HG03196 (cell line): Measurements from ENCODE around the gene GIMAP8.
A peak's percentile ranks its signal among the peaks of the same experiment; 100 is the strongest.
"Not testable (repeated sequence)": the region's sequence is repeated elsewhere in the genome, so short reads cannot be mapped to it uniquely, and the experiment has no call there.

Source experiments
- ATAC-seq: cut with Tn5 transposase; IDR thresholded peaks from one replicate; pipeline ENCODE4 v1.9.1; 2021; ENCODE audit not compliant: unreplicated experiment

The GIMAP8 gene

GRCh38 chr7:150507947-150508602 is 57.6 kb downstream of the GIMAP8 start:
- ATAC-seq = no peak

- ATAC-seq = no peak
Measured at GRCh38 chr7:150511048-150511447, 60.6 kb downstream of the GIMAP8 start.

DNA sequence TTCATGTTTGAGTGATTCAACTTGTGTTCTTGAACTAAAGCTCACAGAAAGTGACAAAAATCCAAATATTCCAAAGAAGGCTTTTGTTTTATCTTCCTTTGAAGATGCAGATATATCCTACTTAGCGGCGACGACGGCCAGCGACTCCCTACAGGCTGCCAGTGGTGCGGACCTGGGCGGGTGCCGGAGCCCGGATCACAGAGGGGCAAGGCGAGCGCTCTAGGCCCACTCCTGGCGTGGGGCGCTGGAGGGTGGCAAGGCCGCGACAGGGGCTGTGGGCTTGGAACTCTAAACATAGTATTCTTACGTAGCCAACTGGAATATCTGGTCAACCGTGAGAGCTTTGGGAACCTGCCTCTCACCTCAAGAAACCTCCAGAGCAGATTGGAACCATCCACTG is 63.3 kb downstream of the GIMAP8 start:
- no peak for ATAC-seq

DNA sequence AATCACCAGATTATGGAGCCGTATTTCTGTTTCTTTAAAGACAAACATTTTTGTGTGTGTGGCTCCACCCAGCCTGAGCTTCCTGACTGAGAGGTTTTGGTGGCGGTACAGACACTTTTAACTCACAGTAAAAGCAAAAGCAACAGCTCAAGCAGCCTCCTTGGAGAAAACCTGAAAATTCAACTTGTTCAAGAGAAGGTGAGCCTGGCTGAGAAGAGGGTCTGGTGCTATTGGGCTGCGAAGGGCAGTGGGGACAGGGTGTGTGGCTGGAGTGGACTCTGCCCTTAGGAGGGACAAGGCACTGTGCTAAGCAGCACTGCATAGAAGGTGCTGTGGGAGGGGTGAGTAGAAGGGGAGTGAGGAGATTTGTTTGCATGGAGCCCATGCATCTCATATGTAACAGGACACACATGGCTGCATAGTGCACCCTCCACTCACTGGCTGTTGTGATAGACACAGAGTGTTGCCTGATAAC is 64.4 kb downstream of the GIMAP8 start, which contains the start of gene GIMAP7:
TSS of gene GIMAP7 (plus strand) at position 125 of the 475 bp plus-strand sequence. CDS start 5,103 bp downstream, outside the sequence.
- ATAC-seq = peak; percentile 69

DNA sequence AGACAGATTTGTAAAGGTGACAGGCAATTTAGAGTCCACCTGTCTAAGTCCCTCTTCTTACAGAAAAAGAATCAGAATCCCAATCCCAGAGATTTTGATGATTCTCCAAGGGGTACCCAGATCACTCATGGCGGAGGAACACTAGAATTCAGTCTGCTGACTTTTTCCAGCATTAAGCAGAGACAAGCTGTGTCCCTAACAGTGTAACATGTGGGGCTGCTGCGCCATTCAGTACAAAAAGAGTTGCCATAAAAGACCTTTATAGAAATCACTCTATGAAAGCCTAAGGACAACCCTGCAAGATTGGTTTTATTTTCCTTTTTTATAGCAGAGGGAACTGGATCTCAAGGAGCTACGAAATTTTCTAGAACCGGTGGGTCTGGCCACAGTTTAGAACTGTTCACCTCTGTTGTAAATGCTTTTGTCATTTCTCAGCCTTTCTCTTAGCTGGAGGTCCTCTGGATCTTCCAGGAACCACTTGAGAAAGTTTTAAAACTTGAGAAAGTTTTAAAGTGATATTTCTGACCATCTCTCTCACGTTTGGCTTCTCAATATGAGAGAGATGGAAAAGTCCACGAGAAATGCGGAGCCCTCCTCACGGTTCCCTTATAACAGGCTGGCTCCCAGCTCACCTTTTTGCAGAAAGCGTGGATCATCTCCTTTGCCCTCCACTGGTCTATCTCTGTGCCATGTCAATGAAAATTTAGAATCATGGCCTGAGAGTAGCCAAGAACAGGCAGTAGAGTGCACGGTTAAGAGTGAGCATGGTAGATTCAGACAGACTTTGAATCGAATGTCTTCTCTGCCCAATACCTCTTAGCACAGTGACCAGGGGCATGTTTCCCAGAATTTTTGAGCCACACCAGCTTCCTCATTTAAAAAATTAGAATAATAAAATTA is 65.1 kb downstream of the GIMAP8 start:
- ATAC-seq = peak; percentile 35

DNA sequence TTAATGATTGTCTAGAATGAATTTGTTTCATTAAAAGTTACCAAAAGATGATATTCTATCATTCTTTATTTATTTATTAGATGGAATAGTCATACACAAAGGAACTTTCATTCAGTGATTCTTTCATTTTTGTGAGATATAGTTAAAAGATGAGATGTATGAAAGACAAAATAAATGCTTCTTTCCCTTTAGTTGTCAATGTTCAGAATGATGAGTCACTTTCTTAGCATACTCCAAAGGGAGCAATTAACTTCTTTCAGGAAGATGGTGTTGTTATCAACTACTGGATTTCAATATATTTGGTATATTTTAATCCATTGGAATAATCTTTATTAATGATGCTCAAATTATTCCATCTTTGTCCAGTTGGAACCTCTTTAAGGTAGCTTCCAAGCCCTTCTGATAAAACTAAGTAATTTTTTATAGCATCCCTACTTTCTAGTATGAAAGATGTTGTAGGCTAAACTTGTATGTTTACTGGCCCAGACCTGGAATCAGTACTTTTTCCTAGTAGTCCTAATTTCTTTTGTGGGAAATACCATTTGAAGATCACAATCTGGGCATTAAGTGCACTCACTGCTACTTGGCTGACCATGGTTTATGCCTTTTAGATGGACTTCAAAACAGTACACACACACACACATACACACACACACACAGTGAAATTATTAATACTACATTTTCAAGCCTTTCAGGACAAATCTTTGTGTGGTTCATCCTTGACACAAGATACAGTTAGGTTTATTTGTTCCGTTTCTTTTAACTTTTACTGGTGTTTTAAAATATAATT is 66.7 kb downstream of the GIMAP8 start:
- ATAC-seq = no peak

- ATAC-seq = no peak
Measured at GRCh38 chr7:150519310-150519709, 68.9 kb downstream of the GIMAP8 start.

DNA sequence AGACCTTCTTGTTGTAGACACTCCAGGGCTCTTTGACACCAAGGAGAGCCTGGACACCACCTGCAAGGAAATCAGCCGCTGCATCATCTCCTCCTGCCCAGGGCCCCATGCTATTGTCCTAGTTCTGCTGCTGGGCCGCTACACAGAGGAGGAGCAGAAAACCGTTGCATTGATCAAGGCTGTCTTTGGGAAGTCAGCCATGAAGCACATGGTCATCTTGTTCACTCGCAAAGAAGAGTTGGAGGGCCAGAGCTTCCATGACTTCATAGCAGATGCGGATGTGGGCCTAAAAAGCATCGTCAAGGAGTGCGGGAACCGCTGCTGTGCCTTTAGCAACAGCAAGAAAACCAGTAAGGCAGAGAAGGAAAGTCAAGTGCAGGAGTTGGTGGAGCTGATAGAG is 69.7 kb downstream of the GIMAP8 start:
- no peak for ATAC-seq

GRCh38 chr7:150522931-150523330 is 72.5 kb downstream of the GIMAP8 start:
- not testable (repeated sequence) for ATAC-seq

DNA sequence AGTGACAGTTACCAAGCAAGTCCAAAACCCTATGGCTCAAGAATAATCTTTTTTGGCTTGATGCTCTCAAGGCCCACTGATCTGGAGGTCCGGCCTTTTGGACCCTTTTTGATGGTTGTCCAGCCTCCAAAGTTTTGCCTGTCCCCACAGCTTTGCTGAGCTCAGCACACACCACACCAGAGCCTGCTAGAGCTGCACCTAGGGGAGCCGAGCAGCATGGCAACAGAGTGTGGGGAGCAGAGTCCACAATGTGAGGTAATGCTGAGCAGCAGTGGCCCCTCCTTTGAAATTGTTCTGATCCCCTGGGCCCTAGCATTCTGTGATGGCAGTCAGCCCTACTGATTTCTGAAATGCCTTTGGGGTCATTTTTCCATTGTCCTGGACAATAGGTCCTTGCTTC is 73.6 kb downstream of the GIMAP8 start:
- no peak for ATAC-seq
